Activated CD4-positive, alpha-beta T cell treated with anti-CD3 and anti-CD28 coated beads for 24 hours (primary cell): ENCODE results near the gene MGAT2.
"Not testable (repeated sequence)": the region's sequence is repeated elsewhere in the genome, so short reads cannot be mapped to it uniquely, and the experiment has no call there.

ENCODE experiments used
- DNase-seq, 2 donors: peaks; one replicate each; pipeline ENCODE4 v3.0.0-alpha.2; 2020; ENCODE audit warnings: low read depth in 2 of 2

MGAT2 gene

DNA sequence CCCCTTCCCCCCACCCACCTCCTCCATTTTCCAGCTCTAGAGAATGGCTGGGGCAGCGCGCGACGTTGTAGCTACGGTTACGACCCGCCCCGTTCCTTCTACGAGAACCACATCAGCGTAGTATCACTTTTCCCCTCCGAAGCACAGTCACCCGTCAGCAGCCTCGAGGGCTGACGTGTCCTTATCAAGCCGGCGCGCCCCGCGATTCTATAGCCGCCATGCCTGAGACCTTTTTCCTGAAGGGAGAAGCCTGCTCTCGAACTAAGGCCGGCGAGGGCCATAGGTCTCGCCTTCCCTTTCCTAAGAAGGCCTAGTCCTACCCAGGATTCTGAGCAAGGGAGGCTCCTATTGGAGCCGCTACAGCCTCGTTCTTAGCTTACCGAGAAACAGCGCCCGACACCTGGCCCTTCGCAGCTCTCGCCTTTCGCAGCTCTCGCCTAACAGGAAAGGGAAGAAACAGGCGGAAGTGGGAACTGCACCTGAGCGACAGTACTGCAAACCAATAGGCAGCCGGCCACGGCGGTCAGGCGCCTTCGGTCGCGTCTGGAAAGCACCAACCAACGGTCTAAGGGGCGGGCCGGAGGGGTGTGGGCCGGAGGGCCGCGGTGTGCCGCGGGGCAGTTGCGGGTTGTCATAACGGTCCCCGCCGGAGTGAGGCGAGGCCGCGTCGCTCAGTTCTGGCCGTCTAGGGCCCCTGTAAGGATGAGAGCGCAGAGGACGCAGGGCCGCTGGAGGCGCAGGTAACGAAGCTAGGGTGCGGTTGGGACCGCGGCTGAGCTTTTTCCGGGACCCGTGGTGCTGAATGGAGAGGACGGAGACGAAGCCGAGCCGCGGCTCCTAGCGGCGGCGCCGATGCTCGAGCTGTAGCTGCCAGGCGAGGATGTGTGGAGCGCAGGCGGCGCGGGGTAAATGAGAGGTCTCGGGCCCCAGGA, at the start of gene MGAT2, which contains the start of gene RPL36AL:
Gene MGAT2 (plus strand): TSS at position 618 of the 932 bp plus-strand sequence. CDS start 470 bp downstream, outside the sequence.
Gene RPL36AL (minus strand): TSS at position 445 of the 932 bp plus-strand sequence. CDS start 1,522 bp downstream, outside the sequence.
- peak; percentile 88 to 93 for DNase-seq

- no peak for DNase-seq
Measured at GRCh38 chr14:49574038-49574437, 46.6 kb upstream of the MGAT2 start.

- DNase-seq: no peak
Measured at GRCh38 chr14:49578141-49578540, 42.5 kb upstream of the MGAT2 start.

- no peak for DNase-seq
Measured at GRCh38 chr14:49579841-49580240, 40.8 kb upstream of the MGAT2 start.

- DNase-seq: no peak
Measured at GRCh38 chr14:49581209-49582112, 39.1 kb upstream of the MGAT2 start.

DNA sequence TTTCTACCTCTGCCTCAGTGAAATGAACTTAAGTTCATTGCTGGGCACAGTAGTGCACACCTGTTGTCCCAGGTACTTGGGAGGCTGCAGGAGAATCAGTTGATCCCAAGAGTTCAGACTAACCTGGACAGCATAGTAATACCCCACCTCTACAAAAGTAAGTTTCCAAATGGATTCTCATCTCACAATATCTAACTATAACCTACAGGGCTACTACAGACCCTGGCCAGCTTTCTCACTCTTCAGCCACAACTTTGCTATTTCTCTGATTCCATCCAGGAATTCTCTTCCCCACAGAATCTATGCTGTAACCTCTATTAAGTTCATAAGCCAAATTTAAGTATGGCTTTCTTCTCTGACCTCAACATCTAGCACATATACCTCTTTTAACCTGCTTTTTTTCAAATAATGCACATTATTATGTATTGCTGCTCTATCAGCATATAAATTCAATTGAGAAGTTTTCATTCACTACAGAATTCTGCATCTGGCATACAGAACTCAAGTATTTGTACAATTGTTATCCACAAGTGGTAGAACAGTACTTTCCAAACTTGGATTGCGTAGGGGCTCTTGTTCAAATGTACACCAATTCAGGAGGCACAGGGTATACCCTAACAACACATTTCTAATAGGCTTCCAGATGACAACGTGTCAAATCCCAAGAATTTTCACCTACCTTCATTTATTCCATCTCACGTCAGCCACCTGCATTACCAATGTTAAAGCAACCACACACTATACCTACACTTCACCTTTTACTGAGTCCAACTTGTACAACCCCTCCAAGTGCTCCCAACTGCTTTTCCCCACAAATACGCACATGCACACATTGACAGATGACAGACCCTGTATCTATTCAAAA, 38.3 kb upstream of the MGAT2 start:
- DNase-seq: no peak

DNA sequence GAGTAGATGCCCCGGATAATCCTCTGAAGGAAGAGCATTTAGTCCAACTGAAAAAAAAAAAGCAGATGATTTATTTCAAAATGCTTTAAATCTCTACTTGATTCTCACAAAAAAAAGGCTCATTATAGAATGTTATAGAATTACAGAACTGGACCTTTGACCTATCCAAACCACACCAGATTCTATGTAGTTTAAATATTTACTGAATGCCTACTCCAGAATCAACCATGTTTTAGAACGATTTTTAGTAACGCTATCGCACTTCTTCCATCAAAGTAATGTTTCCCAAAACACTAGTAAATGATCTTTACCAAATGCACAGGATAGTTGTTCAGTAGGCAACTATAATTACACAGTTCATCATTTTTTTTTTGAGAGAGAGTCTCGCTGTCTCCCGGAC, 37.0 kb upstream of the MGAT2 start:
- DNase-seq: no peak

DNA sequence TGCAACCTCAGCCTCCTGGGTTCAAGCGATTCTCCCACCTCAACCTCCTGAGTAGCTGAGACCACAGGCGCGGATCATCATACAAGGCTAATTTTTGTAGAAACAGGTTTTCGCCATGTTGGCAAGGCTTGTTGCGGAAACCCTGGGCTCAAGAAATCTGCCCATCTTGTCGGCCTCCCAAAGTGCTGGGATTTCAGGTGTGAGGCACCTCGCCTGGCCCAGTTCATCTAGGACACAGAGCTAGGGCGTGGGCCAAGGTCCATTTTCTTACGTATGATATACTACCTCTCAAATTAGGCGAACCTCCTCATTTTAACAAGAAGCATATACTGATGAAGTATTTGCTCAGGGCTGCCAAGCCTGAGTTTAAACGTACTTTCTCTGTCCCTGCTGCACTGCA, 36.5 kb upstream of the MGAT2 start:
- no peak for DNase-seq

- not testable (repeated sequence) for DNase-seq
Measured at GRCh38 chr14:49584981-49585640, 35.5 kb upstream of the MGAT2 start.

GRCh38 chr14:49585803-49586672, 34.6 kb upstream of the MGAT2 start, which contains the start of gene RPS29:
RPS29 (minus strand) TSS chr14:49586380; CDS start chr14:49586346, 34 bp downstream.
- DNase-seq: peak; percentile 95 to 96

GRCh38 chr14:49586673-49587460, 33.7 kb upstream of the MGAT2 start:
- peak in 1 of 2 donors; percentile 51 for DNase-seq

DNA sequence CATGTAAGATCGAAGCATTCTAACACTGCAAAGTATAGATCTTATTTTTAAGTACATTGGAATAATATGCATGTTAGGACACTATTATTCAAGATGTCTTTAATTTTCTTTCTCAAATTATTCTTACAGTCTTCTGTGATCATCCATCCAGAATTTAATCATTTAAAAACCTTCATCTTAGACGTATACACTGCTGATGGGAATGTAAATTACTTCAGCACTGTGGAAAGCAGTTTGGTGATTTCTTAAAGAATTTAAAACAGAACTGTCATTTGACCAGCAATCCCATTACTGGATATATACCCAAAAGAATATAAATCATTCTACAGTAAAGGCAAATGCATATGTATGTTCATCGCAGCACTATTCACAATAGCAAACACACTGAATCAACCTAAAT, 31.2 kb upstream of the MGAT2 start:
- no peak for DNase-seq

- DNase-seq: no peak
Measured at GRCh38 chr14:49593016-49593415, 27.6 kb upstream of the MGAT2 start.

GRCh38 chr14:49594347-49595091, 26.1 kb upstream of the MGAT2 start:
- DNase-seq: no peak

DNA sequence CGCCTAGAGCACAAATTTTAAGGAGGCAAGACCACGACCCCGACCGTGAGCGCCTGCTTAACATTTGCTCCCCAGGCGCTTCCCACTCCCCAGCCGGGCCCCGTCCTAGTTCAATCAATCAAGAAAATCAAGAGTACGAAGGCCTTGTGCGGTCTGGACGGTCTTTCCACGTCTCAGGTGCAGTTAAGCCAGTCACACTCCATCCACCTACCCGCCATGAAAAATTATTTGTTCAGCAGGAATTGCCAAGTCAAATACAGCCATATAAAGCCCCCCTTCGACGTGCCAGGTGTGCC, 22.5 kb upstream of the MGAT2 start:
- no peak for DNase-seq

DNA sequence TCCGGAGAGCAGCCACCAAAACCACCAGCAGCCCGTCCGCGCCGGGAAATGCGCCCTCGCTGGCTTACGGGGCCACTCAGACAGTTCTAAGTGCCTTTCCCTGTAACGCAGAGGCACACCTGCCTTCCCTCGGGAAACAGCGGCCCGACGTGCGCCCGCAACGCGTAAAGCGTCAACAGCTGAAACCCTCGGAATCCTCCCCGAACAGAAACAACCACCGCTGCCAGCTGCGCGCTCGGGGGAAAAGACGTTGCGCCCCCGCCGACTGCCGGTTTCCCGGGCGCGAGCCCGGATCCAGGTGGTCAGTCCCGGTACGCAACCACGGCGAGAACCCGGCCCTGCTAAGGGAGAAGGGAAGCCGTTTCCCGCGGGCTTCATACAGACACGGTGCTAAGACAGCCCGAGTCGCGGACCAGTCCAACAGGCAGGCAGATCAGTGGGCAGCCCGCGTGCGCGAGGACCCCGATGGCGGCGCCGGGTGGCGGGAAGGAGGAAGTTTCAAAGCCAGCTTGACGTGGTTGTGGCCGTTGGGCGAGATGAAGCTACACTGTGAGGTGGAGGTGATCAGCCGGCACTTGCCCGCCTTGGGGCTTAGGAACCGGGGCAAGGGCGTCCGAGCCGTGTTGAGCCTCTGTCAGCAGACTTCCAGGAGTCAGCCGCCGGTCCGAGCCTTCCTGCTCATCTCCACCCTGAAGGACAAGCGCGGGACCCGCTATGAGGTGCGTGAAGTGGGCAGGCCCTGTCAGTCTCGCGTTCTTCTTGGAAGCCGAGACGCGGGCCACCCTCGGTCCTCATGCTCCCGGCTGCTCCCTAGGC, 21.9 kb upstream of the MGAT2 start, which contains the start of gene LRR1:
Gene LRR1 (plus strand): TSS at position 456 of the 816 bp plus-strand sequence. CDS start 81 bp downstream, at position 537.
- peak; percentile 73 to 77 for DNase-seq

DNA sequence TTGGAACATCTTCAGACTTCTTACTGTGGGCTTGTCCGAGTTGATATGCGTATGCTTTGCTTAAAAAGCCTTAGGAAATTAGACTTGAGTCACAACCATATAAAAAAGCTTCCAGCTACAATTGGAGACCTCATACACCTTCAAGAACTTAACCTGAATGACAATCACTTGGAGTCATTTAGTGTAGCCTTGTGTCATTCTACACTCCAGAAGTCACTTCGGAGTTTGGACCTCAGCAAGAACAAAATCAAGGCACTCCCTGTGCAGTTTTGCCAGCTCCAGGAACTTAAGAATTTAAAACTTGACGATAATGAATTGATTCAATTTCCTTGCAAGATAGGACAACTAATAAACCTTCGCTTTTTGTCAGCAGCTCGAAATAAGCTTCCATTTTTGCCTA, 13.0 kb upstream of the MGAT2 start:
- DNase-seq: no peak
